Activated CD8-positive, alpha-beta memory T cell treated with anti-CD3 and anti-CD28 coated beads, Interleukin-2, amount 50 U/mL, for 1 hour (primary cell): Measurements from ENCODE around the gene OSGEP.

Experiments used
- DNase-seq: peaks from one replicate; pipeline ENCODE4 v3.0.0-alpha.2; 2020; ENCODE audit errors: extremely low read depth

OSGEP gene

DNA sequence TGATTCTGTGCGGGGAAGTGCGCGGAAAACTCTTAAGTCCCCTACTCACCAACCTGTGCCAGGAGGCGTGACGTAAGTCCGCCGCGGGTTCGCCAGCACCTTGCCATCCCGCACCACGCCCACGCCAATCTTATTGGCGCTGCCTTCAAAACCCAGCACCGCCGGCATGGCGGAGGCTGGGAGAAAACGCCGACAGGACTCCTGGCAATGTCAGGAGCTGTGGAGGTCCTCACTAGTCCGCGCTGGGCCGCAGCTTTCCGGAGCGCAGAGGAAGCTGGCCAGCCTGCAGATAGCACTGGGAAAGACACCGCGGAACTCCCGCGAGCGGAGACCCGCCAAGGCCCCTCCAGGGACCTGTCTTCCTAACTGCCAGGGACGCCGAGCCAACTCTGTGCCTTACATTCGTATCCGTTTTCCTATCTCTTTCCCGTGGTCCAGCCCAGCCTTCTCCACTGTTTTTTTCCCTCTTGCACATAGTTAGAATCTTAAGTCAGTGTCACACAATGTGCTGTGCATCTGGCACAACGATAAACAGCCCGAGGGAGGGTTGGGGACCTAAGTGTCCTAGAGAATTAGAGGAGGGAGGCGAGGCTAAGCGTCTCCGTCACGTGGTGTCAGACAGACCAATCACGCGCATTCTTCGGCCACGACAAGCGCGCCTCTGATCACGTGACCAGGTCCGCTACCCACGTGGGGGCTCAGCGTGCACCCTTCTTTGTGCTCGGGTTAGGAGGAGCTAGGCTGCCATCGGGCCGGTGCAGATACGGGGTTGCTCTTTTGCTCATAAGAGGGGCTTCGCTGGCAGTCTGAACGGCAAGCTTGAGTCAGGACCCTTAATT is at the start of gene OSGEP, which contains the start of gene APEX1:
OSGEP (minus strand) TSS at position 297 of the 839 bp plus-strand sequence; CDS start at position 168, 129 bp downstream.
APEX1 (plus strand) TSS at position 711 of the 839 bp plus-strand sequence. CDS start 420 bp downstream, outside the sequence.
- peak; percentile 97 for DNase-seq

DNA sequence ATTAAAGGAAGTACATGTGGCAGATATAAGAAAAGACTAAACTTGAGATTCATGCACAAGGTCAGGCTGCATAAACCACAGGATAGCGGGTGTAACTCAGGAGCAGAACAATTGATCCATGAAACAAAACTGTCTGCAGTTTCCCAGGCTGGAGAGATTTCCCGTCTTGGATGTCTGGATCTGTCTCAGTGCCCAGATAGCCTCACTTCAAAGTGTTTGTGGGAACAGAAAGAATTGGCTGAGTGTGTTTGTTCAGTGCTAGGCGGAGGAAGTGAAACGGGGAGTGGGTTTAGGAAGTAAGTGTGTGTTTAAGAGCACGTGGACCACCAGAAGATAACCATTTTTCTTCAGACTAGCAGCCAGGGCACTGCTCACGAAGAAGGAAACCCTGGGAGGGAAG is 49.3 kb upstream of the OSGEP start:
- DNase-seq: no peak

DNA sequence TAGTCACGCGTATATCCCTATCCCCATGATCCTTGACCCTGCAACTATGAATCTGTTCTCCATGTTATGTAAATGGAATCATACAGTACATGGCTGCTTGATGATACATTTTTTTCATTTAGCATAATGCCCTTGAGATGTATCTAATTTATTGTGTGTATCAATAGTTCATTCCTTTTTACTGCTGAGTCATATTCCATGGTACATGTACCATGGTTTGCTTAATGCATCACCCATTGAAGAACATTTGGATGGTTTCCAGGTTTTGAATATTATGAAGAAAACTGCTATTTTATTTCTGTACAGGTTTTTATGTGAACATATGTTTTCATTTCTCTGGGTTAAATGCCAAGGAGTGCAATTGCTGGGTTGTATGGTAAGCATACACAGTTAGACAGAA is 46.7 kb upstream of the OSGEP start:
- DNase-seq: no peak

DNA sequence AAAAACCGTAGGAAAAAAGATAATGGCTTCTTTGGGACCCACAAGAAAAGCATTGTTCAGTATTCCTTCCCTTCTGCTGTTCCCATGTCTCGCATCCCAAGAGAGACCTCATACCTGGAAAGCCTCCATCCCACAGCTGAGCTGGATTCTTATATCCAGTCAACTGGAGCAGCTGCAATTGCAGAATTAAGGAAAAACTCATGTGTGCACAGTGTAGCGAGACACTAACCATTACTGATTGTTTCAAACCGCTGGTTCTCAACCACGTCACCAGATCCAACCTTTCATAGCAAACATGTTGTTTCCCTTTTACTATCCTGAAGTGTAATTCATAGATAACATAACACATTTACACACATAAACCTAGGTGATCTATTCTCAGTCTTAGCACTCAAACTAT is 45.3 kb upstream of the OSGEP start:
- no peak for DNase-seq

DNA sequence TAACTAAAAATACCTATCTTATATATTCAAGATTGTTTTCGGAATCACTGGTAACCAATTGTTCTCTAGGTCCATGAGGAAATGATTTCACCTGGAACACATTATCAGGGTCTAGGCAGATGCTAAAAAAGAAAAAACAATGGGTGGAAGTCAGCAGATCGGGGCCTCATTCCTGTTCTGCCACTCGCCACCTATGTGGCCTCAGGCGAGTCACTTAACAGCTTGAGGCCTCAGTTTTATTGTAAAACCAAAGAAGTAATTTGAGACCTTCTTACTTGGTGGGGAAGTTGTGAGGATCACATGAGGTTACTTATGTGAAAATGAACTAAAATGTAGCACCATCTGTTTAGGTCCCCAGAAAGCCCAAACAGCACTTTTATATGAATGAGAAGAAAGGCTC is 44.5 kb upstream of the OSGEP start:
- no peak for DNase-seq

DNA sequence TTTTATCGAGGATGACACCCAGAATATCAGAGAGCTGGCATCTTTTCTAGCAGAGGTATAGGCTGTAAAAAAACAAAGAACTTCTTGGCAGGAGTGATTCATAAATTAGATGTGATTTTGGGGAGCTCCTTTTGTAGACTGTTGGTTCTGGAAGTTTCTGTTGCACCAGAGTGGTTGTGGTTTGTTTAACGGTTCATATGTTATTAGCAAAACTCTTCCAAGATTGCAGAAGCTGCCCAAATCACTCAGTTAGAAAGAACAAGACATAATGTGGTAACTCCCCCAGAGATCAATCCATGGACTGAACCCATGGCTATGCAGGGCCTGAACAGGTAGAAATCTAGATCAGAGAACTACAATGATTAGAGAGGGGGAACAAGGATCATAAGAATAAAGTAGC is 44.0 kb upstream of the OSGEP start:
- no peak for DNase-seq

DNA sequence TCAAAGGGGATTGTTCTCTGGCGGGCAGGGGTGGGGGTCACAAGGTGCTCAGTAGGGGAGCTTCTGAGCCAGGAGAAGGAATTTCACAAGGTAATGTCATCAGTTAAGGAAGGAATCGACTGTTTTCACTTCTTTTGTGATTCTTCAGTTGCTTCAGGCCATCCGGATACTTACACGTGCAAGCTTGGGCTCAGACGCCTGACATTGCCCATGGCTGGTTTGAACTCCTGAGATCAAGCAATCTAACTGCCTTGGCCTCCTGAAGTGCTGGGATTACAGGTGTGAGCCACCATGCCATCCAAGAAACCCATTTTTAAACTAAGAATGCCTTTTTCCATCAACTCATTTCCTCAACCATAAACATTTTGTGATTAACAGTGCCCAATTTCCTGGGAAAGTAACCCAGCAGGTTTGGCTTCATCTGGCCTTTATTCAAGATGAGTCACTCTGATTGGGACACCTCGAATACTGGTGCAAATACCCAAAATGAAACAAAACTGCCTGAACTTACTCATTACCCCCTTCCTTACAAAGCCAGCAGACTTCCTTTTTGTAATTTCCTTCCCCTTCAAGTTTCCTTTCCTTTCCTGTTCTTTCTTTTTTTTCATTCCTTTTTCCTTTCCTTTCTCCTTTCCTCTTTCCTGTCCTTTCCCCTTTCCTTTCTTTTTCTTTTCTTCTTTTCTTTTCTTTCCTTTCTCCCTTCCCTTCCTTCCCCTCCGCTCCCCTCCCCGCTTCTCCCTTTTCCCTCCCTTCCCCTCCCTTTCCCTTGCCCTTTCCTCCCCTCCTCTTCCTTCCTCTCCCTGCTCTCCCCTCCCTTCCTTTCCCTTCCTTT is 40.5 kb upstream of the OSGEP start:
- no peak for DNase-seq

DNA sequence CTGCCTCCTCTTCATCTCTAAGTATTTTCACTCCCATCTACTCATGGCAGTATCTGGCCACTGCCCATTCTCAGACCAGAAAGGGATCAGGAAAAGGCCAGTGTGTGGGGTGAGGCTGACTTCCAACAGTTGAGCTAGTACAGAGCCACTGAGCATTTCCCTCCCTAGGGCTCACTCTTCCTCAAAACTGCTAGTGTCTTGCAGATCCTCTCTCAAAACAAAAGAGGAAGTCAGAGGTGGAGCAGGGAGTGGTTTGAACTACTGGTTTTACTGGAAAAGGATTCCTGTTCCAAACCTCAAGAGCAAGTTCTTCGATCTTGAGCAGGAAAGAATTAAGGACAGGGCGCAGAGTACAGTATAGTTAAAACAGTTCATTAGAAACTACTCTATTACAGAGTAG is 39.0 kb upstream of the OSGEP start:
- DNase-seq: no peak

DNA sequence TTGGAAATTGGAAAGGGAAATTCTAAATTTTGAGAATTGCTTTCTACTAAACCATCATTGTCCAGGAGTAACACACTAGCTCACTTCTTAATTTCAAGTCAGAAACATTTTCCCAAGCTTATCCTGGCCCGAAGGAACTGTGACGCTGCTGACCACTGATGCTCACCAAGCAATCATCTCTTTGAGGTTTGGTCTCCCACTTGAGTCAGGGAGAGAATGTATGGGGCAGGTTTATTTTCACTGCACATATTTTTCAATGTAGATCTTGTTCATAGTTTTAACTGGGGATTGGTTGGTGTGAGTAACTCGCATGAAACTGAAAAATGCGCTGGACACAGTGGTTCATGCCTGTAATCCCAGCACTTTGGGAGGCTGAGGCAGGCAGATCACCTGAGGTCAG is 37.9 kb upstream of the OSGEP start:
- no peak for DNase-seq

DNA sequence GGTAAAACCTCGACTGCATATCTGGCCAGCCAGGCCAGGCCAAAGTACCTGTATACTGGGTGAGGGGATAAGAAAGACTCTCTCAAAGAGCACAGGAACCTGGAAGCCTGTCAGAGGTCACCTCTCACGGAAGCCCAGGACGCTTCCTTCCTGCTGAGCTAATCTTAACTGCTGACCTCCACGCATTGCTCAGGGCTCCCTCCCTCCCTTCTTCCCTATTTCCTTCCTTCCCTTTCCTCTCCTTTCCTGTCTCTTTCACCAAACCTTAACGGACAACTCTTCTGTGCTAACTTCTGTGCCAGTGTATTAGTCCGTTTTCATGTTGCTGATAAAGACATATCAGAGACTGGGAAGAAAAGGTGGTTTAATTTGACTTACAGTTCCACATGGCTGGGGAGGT is 36.0 kb upstream of the OSGEP start:
- no peak for DNase-seq

DNA sequence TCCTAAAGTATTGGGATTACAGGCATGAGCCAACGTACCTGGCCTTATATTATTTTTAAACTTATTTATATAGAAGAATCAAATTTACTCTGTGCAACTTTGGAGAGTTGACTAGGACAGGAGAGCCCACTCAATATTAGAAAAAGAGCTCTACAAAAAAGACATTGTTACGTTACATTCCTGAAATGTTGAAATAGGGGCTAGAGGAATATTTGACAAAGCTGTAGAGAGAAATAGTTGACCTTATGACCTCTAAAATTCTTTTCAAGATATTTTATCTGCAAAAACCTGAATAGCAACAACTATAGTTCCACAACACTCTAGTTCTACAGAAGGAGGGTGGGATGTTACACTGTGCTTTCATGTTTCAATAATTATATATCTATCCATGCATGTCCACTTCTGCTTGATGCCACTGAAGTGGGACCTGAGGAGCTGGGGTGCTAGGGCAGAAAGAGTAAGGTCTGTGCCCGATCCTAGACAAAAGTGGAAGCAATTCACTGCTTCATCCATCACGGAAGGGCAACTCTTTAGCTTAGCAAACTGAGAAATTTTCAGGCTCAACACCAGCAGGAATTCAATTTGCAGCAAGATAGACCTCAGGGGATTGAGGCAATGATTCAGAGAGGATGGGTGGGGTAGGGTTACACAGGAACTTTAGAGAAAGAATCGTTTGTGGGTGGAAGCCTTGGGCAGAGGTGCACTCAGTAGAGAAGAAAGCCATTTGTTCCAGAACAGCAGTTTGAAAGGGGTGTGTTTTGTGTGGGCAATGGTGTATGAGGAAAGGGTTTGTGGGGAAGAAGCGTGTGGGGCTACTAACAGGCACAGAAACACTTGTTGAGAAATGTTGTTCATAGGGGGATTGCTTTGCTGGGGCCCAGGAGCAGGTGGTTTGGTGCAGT is 34.7 kb upstream of the OSGEP start:
- DNase-seq: no peak

DNA sequence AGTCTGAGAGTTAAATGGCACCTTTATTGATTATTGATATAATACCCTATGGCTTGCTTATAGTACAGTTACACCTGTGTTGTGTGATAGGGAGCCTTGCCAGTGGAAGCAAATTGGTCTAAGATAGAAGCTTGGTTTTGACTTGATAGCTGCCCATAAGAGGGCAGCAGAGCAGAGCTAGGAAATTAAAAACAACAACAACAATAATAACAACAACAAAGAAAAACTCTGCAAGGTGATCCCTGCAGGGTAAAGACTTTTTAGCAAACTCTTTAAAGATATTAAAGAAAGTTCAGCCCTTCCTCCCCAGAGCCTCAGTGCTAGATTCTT is 32.7 kb upstream of the OSGEP start:
- DNase-seq: no peak

DNA sequence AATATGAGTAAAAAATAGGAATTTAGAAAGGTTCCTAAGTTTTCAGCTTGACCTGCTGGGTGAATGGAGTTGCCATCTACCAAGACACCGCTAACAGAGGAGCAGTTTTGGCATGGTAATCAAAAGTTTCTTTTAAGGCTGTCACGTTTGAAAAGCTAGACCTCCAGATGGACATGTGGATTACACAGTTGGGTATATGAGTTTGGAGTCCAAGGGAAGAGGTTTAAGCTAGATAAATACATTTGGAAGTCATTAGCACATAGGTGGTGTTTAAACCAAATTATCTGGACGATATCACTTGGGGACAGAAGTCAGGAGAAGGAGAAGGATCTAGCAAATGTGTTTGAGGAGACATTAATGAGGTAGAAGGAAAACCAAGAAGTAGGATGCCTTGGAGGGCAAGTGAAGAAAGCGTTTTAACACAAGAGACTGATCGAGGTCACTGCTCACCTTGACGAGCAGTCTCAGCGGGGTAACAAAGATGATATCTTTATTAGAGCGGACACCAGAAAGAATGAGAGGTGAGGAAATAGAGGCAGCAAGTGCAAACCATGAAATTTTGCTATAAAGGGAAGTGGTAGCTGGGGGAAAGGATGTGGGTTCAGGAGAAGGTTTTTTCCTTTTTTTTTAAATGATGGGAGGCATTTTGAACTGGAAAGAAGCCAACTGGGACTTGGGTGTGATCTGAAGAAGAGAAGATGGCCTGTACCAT is 32.2 kb upstream of the OSGEP start:
- DNase-seq: no peak

DNA sequence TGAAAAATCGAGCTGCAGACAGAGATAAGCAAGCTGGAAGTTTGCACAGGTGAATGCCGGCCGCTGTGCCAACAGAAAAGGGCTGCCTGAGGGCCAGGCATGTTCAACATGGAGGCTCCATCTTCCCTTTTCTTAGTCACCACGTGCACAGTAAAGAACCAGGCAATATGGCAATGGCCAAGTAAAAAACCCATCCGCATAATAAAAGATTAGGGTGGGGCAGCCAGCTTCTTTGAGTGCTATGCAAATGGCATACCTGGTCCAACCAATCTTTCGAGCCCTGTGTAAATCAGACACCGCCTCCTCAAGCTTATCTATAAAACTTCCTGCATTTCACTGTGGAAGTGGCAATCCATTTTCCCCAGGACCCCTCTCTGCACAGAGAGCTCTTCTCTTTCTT is 31.3 kb upstream of the OSGEP start:
- DNase-seq: no peak

DNA sequence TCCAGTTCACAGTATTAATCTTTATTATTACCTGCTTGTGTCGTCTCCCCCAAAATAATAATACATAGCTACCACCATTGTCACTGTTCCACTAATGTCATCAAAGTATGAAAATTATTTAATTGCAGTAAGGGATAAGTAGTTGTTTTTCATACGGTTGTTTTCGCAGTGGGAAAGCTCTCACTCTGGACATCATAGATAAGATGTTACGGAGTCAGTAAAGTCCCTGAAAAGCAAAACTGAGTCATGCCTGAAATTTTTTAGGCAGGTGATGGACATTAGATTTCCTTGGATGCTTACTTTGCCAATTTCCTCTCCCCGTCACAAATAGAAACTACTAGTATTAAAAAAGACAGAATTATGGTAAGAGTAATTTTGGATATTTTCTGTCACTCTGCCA is 27.8 kb upstream of the OSGEP start:
- no peak for DNase-seq

DNA sequence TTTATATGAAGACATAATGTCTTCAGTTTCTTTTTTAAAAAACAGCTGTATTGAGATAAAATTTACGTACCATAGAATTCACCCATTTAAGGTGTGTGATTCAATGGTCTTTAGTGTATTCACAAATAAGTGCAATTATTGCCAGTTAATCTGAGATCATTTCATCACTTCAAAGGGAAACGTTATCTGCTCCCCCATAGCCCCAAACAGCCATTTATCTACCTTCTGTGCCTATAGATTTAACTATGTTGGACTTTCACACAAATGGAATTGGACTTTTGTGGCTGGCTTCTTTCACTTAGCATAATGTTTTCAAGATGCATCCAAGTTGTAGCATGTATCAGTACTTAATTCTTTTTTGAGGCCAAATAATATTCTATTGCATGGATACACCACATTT is 24.3 kb upstream of the OSGEP start:
- DNase-seq: no peak

DNA sequence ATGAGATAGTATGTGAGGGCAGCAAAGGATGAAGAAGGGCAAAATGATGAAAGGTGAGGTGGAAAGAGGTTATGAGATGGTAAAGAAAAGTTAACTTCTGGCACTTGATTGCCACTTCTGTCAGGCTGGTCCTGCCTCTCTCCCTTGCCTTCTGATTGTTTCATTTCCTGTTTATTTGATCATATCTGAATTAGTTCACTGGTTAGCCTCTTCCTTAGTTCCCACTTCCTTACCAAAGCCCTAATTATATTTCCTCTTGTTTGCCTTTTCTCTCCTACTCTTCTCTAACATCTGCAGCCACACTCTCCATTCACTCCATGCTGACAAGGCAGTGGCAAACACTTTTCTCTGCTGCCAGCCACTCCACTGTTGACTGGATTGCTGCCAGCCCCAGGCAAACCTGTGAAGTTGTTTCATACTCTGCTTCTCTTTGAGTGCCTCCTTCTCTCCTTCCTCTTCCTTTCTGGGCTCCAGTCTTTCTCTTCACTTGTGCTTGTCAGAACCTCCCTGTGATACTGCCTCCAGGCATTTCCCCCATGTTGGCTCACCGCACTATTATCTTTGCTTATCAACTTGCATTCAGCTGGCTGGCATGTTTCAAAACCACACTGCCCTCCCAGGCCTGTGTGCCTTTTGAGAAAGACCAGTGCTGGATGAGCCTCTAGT is 22.7 kb upstream of the OSGEP start:
- no peak for DNase-seq

DNA sequence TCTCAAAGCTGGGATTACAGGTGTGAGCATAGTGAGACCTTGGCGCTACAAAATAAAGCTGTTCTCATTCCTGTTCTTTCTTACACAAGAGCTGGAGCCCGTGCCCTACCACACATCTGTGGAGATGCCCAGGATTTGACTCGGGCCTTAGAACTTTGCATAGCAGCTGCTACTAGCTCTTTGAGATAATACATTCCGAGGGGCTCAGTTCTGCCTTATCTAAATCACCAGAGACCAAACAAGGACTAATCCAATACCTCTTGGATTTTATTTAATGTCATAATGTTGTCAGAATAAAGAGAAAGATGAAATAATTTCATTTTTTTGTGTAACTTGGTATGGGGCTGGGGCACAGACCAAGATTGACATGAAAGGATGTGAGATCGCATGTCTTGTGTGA is 22.2 kb upstream of the OSGEP start:
- DNase-seq: no peak

DNA sequence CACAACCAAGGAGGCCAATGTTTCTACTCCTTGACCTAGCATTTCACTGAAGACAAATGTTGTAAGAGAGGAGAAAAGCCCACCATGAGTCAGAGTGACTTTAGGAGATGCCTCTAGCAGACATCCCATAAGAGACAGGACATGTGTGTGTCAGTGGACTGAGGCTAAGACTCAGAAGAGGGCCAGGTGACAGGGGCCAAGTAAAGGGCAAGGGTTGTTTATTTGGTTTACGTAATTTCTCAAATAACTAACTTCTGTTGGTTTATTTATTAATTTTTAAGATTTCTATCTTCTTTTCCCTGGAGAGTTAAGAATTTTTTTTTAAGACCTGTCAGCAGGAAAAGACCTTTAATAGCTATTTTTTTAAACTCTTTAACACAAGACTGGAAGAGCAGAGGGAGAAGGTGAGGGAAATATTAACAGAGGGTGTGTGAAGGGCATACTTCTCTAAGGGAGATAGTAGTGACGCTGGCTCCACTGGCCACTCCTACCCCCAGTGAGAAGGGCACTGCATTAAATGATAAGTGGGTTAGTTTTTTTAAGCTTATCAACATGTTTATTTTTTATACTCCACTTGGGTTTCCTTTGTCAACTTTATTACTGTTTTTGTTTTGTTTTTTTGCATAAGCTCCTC is 18.0 kb upstream of the OSGEP start:
- DNase-seq: no peak

DNA sequence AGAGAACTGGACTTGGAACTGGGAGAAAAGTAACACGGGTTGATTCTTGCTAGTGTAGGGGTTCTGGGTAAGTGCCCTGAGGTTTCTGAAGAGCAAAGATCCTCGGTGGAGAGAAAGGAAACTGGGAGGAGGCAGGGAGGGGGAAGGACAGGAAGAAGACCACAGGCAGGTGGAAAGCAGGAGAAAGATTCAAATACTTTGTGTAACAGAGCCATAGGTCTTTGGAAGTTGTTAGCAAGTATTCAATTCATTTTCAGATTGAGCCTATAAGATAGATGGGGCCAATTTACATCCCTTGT is 15.9 kb upstream of the OSGEP start:
- no peak for DNase-seq
